Fibroblast of lung (primary cell): ENCODE measurements around the gene DYSF. TPM values are rescaled to one million over a fixed set of nuclear protein-coding genes. Genes with fewer than 3 reads are reported as not detected.

Experiments used
- DNase-seq, 2 donors: peaks; one replicate each; pipeline versions ENCODE4 v3.0.0 to v3.0.0-alpha.2; 2010; ENCODE audit warnings: low read depth in 2 of 2
- H2AFZ ChIP-seq: 2 replicates; pipeline ENCODE4 v1.5.1; 2012; ENCODE audit warnings: low read length, control low read depth, inconsistent platforms
- H3K27ac ChIP-seq: 2 replicates; pipeline ENCODE4 v1.5.1; 2011; ENCODE audit warnings: low read length, control low read depth; ENCODE audit not compliant: insufficient read depth
- H3K27me3 ChIP-seq: 2 replicates; pipeline ENCODE4 v1.5.1; 2011; ENCODE audit warnings: mild to moderate bottlenecking, low read length; ENCODE audit not compliant: control insufficient read depth, insufficient read depth
- H3K36me3 ChIP-seq: 2 replicates; pipeline ENCODE4 v1.5.1; 2011; ENCODE audit warnings: low read length; ENCODE audit not compliant: control insufficient read depth, insufficient read depth
- H3K4me1 ChIP-seq: 2 replicates; pipeline ENCODE4 v1.5.1; 2011; ENCODE audit warnings: low read length; ENCODE audit not compliant: control insufficient read depth, insufficient read depth; ENCODE audit errors: extremely low read depth
- H3K4me2 ChIP-seq: 2 replicates; pipeline ENCODE4 v1.5.1; 2011; ENCODE audit warnings: low read length, control low read depth; ENCODE audit not compliant: insufficient read depth; ENCODE audit errors: extremely low read depth
- H3K4me3 ChIP-seq, 4 experiments: fragments of 200-600 bp in 1 of 4; sonication (generic) in 1 of 4; replicated peaks in 1 of 4; 2 replicates each; pipeline ENCODE4 v1.5.1; 2011 to 2016; ENCODE audit warnings: low read length in 4 of 4, low read depth in 3 of 4, mild to moderate bottlenecking in 3 of 4, control low read depth in 2 of 4, inconsistent platforms in 1 of 4, mixed read lengths in 1 of 4; ENCODE audit not compliant: insufficient read depth in 1 of 4; ENCODE audit errors: control extremely low read depth in 1 of 4
- H3K79me2 ChIP-seq: 2 replicates; pipeline ENCODE4 v1.5.1; 2012; ENCODE audit warnings: mild to moderate bottlenecking, low read length, inconsistent platforms; ENCODE audit not compliant: control insufficient read depth, insufficient read depth
- H3K9ac ChIP-seq: 2 replicates; pipeline ENCODE4 v1.5.1; 2011; ENCODE audit warnings: mild to moderate bottlenecking, low read length, control low read depth; ENCODE audit not compliant: insufficient read depth
- H3K9me3 ChIP-seq: 2 replicates; pipeline ENCODE4 v1.5.1; 2012; ENCODE audit warnings: low read depth, low read length; ENCODE audit not compliant: control insufficient read depth, insufficient read depth
- H4K20me1 ChIP-seq: 2 replicates; pipeline ENCODE4 v1.5.1; 2011; ENCODE audit warnings: low read length; ENCODE audit not compliant: control insufficient read depth, insufficient read depth; ENCODE audit errors: extremely low read depth
- EZH2 ChIP-seq: IDR thresholded peaks from 2 replicates; pipeline ENCODE4 v1.5.1; 2012; ENCODE audit warnings: low read length, control low read depth, mild to moderate bottlenecking; ENCODE audit errors: missing control alignments
- polyA plus RNA-seq, 2 donors: library from polyadenylated mRNA; depleted of rRNA in 1 of 2; stranded (reverse) in 1 of 2; unstranded in 1 of 2; fragments of >200 nt; gene quantifications; 2 replicates each; pipeline ENCODE4 v1.2.1, GENCODE V29; 2011 to 2012; ENCODE audit warnings: missing spikeins in 1 of 2
- total RNA-seq: library from RNA; depleted of rRNA; stranded (reverse); fragments of >200 nt; gene quantifications from 2 replicates; pipeline ENCODE4 v1.2.1, GENCODE V29; 2014
- TF ChIP-seq, protein P1 (sequence below), 2 donors: IDR thresholded peaks in 1 of 2; conservative IDR thresholded peaks in 1 of 2; 1 replicate in 1 of 2; 2 replicates in 1 of 2; pipeline ENCODE4 v1.5.1; 2011 to 2012; ENCODE audit warnings: low read length in 2 of 2, control low read depth in 1 of 2, inconsistent platforms in 1 of 2, low read depth in 1 of 2, mild to moderate bottlenecking in 1 of 2

Gene DYSF
- total and polyA plus RNA-seq, 2 donors (not counting 1 experiment from before 2014, with no cell fraction given), result under 0.01 to 0.67 TPM

- Histone ChIP-seq H2AFZ (no peak overlapping the region), H3K4me3 (no peak overlapping the region), H3K9me3 (no peaks in the 10 kb centered on the region), H3K79me2 (no peaks in the 10 kb centered on the region), H3K9ac (no peak overlapping the region), H4K20me1 (no peaks in the 10 kb centered on the region), H3K27ac (no peak overlapping the region), H3K4me2 (no peak overlapping the region), H3K36me3 (no peaks in the 10 kb centered on the region), H3K4me1 (no peaks in the 10 kb centered on the region), H3K27me3 (peaks cover 3% of the 10 kb centered on the region)
- TF ChIP-seq EZH2, result no peak
- TF ChIP-seq, protein P1, sequence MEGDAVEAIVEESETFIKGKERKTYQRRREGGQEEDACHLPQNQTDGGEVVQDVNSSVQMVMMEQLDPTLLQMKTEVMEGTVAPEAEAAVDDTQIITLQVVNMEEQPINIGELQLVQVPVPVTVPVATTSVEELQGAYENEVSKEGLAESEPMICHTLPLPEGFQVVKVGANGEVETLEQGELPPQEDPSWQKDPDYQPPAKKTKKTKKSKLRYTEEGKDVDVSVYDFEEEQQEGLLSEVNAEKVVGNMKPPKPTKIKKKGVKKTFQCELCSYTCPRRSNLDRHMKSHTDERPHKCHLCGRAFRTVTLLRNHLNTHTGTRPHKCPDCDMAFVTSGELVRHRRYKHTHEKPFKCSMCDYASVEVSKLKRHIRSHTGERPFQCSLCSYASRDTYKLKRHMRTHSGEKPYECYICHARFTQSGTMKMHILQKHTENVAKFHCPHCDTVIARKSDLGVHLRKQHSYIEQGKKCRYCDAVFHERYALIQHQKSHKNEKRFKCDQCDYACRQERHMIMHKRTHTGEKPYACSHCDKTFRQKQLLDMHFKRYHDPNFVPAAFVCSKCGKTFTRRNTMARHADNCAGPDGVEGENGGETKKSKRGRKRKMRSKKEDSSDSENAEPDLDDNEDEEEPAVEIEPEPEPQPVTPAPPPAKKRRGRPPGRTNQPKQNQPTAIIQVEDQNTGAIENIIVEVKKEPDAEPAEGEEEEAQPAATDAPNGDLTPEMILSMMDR (conservative IDR thresholded peaks at IDR 0.05 in 1 of 2, IDR thresholded peaks at IDR 0.05 in 1 of 2; ENCODE audit: low read depth in 1 of 2, low read length in 2 of 2), result no peak
- DNase-seq, result no peak
Observed at GRCh38 chr2:71610671-71611070, 157.3 kb downstream of the DYSF start.

DNA sequence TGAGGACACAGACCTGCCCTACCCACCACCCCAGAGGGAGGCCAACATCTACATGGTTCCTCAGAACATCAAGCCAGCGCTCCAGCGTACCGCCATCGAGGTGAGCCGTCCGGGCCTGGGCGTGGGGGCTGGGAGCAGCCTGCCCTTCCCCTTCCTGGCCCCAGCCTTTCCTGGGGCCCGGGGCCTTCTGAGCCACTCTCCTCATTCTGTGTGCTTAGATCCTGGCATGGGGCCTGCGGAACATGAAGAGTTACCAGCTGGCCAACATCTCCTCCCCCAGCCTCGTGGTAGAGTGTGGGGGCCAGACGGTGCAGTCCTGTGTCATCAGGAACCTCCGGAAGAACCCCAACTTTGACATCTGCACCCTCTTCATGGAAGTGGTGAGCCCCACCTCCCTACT lies 157.9 kb downstream of the DYSF start:
- H3K4me3 ChIP-seq, result no peak overlapping the region
- no peaks in the 10 kb centered on the region for H3K4me1 ChIP-seq
- TF ChIP-seq EZH2, result no peak
- TF ChIP-seq, protein P1 (conservative IDR thresholded peaks at IDR 0.05 in 1 of 2, IDR thresholded peaks at IDR 0.05 in 1 of 2; ENCODE audit: low read depth in 1 of 2, low read length in 2 of 2), result no peak
- no peak overlapping the region for H2AFZ ChIP-seq
- no peaks in the 10 kb centered on the region for H3K9me3 ChIP-seq
- no peaks in the 10 kb centered on the region for H3K36me3 ChIP-seq
- no peaks in the 10 kb centered on the region for H4K20me1 ChIP-seq
- H3K27me3 ChIP-seq, result peaks cover 3% of the 10 kb centered on the region
- H3K9ac ChIP-seq, result no peak overlapping the region
- no peak overlapping the region for H3K4me2 ChIP-seq
- no peak for DNase-seq
- H3K79me2 ChIP-seq, result no peaks in the 10 kb centered on the region
- H3K27ac ChIP-seq, result no peak overlapping the region

- Histone ChIP-seq H3K4me1 (no peaks in the 10 kb centered on the region), H3K9ac (no peak overlapping the region), H3K27me3 (peaks cover 2% of the 10 kb centered on the region), H3K36me3 (no peaks in the 10 kb centered on the region), H4K20me1 (no peaks in the 10 kb centered on the region), H3K4me3 (no peak overlapping the region), H2AFZ (no peak overlapping the region), H3K4me2 (no peak overlapping the region), H3K9me3 (no peaks in the 10 kb centered on the region), H3K27ac (no peak overlapping the region), H3K79me2 (no peaks in the 10 kb centered on the region)
- DNase-seq, result no peak
- TF ChIP-seq EZH2, result no peak
- TF ChIP-seq, protein P1 (conservative IDR thresholded peaks at IDR 0.05 in 1 of 2, IDR thresholded peaks at IDR 0.05 in 1 of 2; ENCODE audit: low read depth in 1 of 2, low read length in 2 of 2), result no peak
Observed at GRCh38 chr2:71611781-71612527, 158.6 kb downstream of the DYSF start.
